K562 (cell line): ENCODE data around the gene STX12. TPM values are rescaled to one million over a fixed set of nuclear protein-coding genes. Genes with fewer than 3 reads are reported as not detected.
A peak's percentile ranks its signal among the peaks of the same experiment; 100 is the strongest.

Experiments
- ATAC-seq: fragments of 200-7000 bp; cut with Tn5 transposase; 3 replicates; pipeline ENCODE4 v1.9.1; 2020; ENCODE audit warnings: moderate library complexity
- BruUV-seq: library from RNA; stranded (reverse); fragments of 400-500 nt; replicated peaks from 2 replicates; lab custom pipeline; 2021; lab: Mats Ljungman, UMichigan
- CTCF ChIA-PET: fragments of 300-600 bp; formaldehyde crosslinking; extraction: SDS; loops from one replicate; lab custom pipeline; 2021; ENCODE audit warnings: low intra/inter-chr PET ratio; lab: Yijun Ruan, JAX
- POLR2A ChIA-PET: fragments of 300-600, 350-650 bp; sonication (Branson Sonifier 250); formaldehyde crosslinking; extraction: SDS; loops from one replicate; lab custom pipeline; 2021; ENCODE audit warnings: antibody characterized with exemption, inconsistent platforms; lab: Yijun Ruan, JAX
- DNase-seq, 4 experiments: peaks; one replicate each; pipeline versions ENCODE4 v3.0.0 to v3.0.0-alpha.2; 2011 to 2018; ENCODE audit warnings: low spot score in 3 of 4, mixed read lengths in 3 of 4; ENCODE audit errors: extremely low read depth in 1 of 4
- FAIRE-seq: peaks from 2 replicates; lab custom pipeline; 2011; peaks lifted over from hg19 to GRCh38; lab: Jason Lieb, UNC
- H2AFZ ChIP-seq: 2 replicates; pipeline ENCODE4 v1.6.0; 2011; ENCODE audit warnings: low read depth, low read length, control low read depth, inconsistent platforms
- H3K27ac ChIP-seq: fragments of 200-600 bp; 3 replicates; pipeline ENCODE4 v1.8.0; 2011; ENCODE audit warnings: low read depth, mild to moderate bottlenecking, control low read depth, inconsistent platforms, low read length, moderate library complexity, mixed read lengths; ENCODE audit errors: extremely low read depth
- H3K27me3 ChIP-seq, 2 experiments: fragments of 300-600 bp in 1 of 2; 2 replicates in 1 of 2; 3 replicates in 1 of 2; pipeline versions ENCODE4 v1.6.0 to v1.8.0; 2011; ENCODE audit warnings: inconsistent platforms in 2 of 2, low read length in 2 of 2, mild to moderate bottlenecking in 1 of 2, mixed read lengths in 1 of 2, moderate library complexity in 1 of 2; ENCODE audit not compliant: control insufficient read depth in 2 of 2, insufficient read depth in 2 of 2
- H3K36me3 ChIP-seq: fragments of 300-600 bp; 3 replicates; pipeline ENCODE4 v1.8.0; 2011; ENCODE audit warnings: mild to moderate bottlenecking, low read length, inconsistent platforms; ENCODE audit not compliant: control insufficient read depth, insufficient read depth
- H3K4me1 ChIP-seq, 2 experiments: fragments of 200-600 bp in 1 of 2; replicated peaks in 1 of 2; 2 replicates in 1 of 2; 3 replicates in 1 of 2; pipeline versions ENCODE4 v1.5.1 to v1.8.0; 2011; ENCODE audit warnings: inconsistent platforms in 2 of 2, low read length in 2 of 2, mild to moderate bottlenecking in 1 of 2, mixed read lengths in 1 of 2, moderate library complexity in 1 of 2; ENCODE audit not compliant: control insufficient read depth in 2 of 2, insufficient read depth in 2 of 2
- H3K4me2 ChIP-seq: 2 replicates; pipeline ENCODE4 v1.6.1; 2011; ENCODE audit warnings: low read length, control low read depth, inconsistent platforms, mixed read lengths; ENCODE audit not compliant: insufficient read depth
- H3K4me3 ChIP-seq: fragments of 200-600 bp; sonication (generic), shearing (Covaris generic); 2 replicates; pipeline ENCODE4 v1.5.1; 2016; ENCODE audit warnings: control low read depth, inconsistent platforms
- H3K79me2 ChIP-seq: fragments of 200-600 bp; 3 replicates; pipeline ENCODE4 v1.8.0; 2011; ENCODE audit warnings: low read length, inconsistent platforms; ENCODE audit not compliant: control insufficient read depth, insufficient read depth
- H3K9ac ChIP-seq, 2 experiments: 2 replicates each; pipeline versions ENCODE4 v1.6.0 to v1.6.1; 2011; ENCODE audit warnings: low read depth in 2 of 2, low read length in 2 of 2, control low read depth in 1 of 2, inconsistent platforms in 1 of 2, mild to moderate bottlenecking in 1 of 2, mixed read lengths in 1 of 2; ENCODE audit not compliant: insufficient read depth in 1 of 2
- H3K9me1 ChIP-seq: one replicate; pipeline ENCODE4 v1.6.0; 2011; ENCODE audit warnings: inconsistent platforms, mild to moderate bottlenecking, low read length, moderate library complexity; ENCODE audit not compliant: control insufficient read depth, insufficient read depth
- H3K9me3 ChIP-seq: replicated peaks from 2 replicates; pipeline ENCODE4 v1.5.1; 2011; ENCODE audit warnings: low read depth, low read length, inconsistent platforms; ENCODE audit not compliant: control insufficient read depth, insufficient read depth
- H4K20me1 ChIP-seq: replicated peaks from 2 replicates; pipeline ENCODE4 v1.6.1; 2011; ENCODE audit warnings: low read length, inconsistent platforms, mixed read lengths; ENCODE audit not compliant: control insufficient read depth, insufficient read depth
- ARID2 ChIP-seq: fragments of 450-650 bp; IDR thresholded peaks from 2 replicates; pipeline ENCODE4 v1.6.1; 2017; ENCODE audit warnings: antibody characterized with exemption, mild to moderate bottlenecking
- ZNF121 ChIP-seq: sonication (generic); formaldehyde crosslinking; conservative IDR thresholded peaks from 2 replicates; pipeline ENCODE4 v1.8.0; 2022; ENCODE audit warnings: missing genetic modification reagents
- ZNF224 ChIP-seq: sonication (generic); formaldehyde crosslinking; IDR thresholded peaks from 2 replicates; pipeline ENCODE4 v1.8.0; 2022; ENCODE audit warnings: mild to moderate bottlenecking, missing genetic modification reagents
- ZNF444 ChIP-seq: fragments of 250-450 bp; sonication (Bioruptor Pico); IDR thresholded peaks from 2 replicates; pipeline ENCODE4 v1.4.0; 2020; ENCODE audit warnings: mild to moderate bottlenecking, moderate library complexity
- WGBS: fragments of 100-300 bp; shearing (Covaris generic); methylation state at CpG from one replicate; pipeline ENCODE4 v1.1.6; 2016; ENCODE audit warnings: low coverage, mixed read lengths; ENCODE audit not compliant: insufficient coverage; ENCODE audit errors: missing lambda C conversion rate; 5-methylcytosine and 5-hydroxymethylcytosine counted together
- in situ Hi-C: fragments of 300-500 bp; cut with MboI; formaldehyde crosslinking; loops from 4 replicates; pipeline ENCODE4 v1.15.0; 2018; ENCODE audit warnings: inconsistent platforms, mixed read lengths
- intact Hi-C: fragments of 100-400 bp; cut with micrococcal nuclease; formaldehyde crosslinking; loops from 2 replicates; pipeline ENCODE4 v1.14.2; 2022
- polyA plus RNA-seq, 8 experiments: library from polyadenylated mRNA; depleted of rRNA in 4 of 8; stranded (reverse) in 5 of 8; unstranded in 3 of 8; fragments of >200 nt; fragmentation: Nextera tagmentation in 2 of 8; fragmentation: Illumina TruSeq in 1 of 8; extraction: Ambion mirVana in 2 of 8; extraction: Trizol in 1 of 8; gene quantifications; 2 replicates each; pipeline versions ENCODE4 v1.2.1 to v1.2.3, GENCODE V29; 2011 to 2014; ENCODE audit warnings: inconsistent platforms in 1 of 8, missing spikeins in 1 of 8
- total RNA-seq, 7 experiments: library from RNA; depleted of rRNA in 6 of 7; stranded (reverse); fragments of >200 nt in 6 of 7; fragmentation: Illumina TruSeq in 2 of 7; extraction: Trizol in 2 of 7; gene quantifications; 2 replicates each; pipeline versions ENCODE4 v1.2.1 to v1.2.3, GENCODE V29; 2011 to 2021; ENCODE audit warnings: low replicate concordance in 1 of 7
- TF ChIP-seq, protein P1 (sequence below): fragments of 250-450 bp; sonication (Bioruptor Pico); IDR thresholded peaks from 2 replicates; pipeline ENCODE4 v1.8.0; 2022; ENCODE audit warnings: moderate library complexity, mild to moderate bottlenecking, inconsistent platforms
- TF ChIP-seq, protein P2 (sequence below): fragments of 450-650 bp; IDR thresholded peaks from 2 replicates; pipeline ENCODE4 v1.6.1; 2017; ENCODE audit warnings: antibody characterized with exemption
- TF ChIP-seq, protein P3 (sequence below), 2 experiments: fragments of 450-650 bp; IDR thresholded peaks; 2 replicates each; pipeline ENCODE4 v1.6.1; 2016; ENCODE audit warnings: mild to moderate bottlenecking in 2 of 2, borderline replicate concordance in 1 of 2, low read depth in 1 of 2, moderate library complexity in 1 of 2

The STX12 gene
- total and polyA plus RNA-seq, 9 of the 15 experiments (the other 6 are each of a cell fraction or from before 2014, with no cell fraction given) = 16.9 to 31.3 (median 25.7) TPM

DNA sequence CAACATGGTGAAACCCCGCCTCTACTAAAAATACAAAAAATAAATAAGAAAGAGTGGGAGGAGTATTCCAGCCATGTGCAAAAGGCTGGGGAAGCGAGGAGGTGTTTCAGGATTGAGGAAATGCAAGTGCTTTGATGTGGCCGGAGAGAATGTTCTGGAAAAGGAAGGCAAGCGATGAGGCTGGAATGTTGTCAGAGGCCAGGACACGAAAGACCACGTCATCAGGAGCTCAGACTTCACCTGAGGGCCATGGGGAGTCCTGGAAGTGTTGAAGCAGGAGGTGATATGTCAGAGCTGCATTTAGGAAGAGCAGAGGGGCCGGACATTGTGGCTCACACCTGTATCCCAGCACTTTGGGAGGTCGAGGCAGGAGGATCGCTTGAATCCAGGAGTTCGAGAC is 88.4 kb downstream of the STX12 start:
- Histone ChIP-seq H4K20me1 (no peaks in the 10 kb centered on the region), H3K79me2 (no peaks in the 10 kb centered on the region), H3K4me1 (peaks cover 22 to 48% of the 10 kb centered on the region in 2 experiments; a peak in 4 of 5 replicates), H2AFZ (0 out of 2 replicates have a peak overlapping the region, but pooled peaks have one; percentile 63), H3K9me1 (no peaks in the 10 kb centered on the region), H3K9me3 (no peaks in the 10 kb centered on the region), H3K9ac (peak overlapping the region in 1 of 2 experiments; percentile 18; a peak in 1 of 4 replicates), H3K4me2 (no peak overlapping the region), H3K27ac (no peak overlapping the region), H3K36me3 (no peaks in the 10 kb centered on the region), H3K4me3 (no peak overlapping the region), H3K27me3 (no peaks in the 10 kb centered on the region)
- WGBS = 92% methylated on average over 10 of the region's 10 CpGs
- DNase-seq = no peak
- ATAC-seq = no peak
- ChIA-PET CTCF (no interaction called here), POLR2A (no interaction called here)
- intact Hi-C loops = no loop called here
- no TSS peak for BruUV-seq
- FAIRE-seq = no peak
- in situ Hi-C loops = loop anchor here (5.0 to 10.0 kb wide), 2 partner anchors 106 to 333 kb away; no protein-coding TSS in a partner anchor
- TF ChIP-seq ZNF224 = no peak
- TF ChIP-seq, protein P1, sequence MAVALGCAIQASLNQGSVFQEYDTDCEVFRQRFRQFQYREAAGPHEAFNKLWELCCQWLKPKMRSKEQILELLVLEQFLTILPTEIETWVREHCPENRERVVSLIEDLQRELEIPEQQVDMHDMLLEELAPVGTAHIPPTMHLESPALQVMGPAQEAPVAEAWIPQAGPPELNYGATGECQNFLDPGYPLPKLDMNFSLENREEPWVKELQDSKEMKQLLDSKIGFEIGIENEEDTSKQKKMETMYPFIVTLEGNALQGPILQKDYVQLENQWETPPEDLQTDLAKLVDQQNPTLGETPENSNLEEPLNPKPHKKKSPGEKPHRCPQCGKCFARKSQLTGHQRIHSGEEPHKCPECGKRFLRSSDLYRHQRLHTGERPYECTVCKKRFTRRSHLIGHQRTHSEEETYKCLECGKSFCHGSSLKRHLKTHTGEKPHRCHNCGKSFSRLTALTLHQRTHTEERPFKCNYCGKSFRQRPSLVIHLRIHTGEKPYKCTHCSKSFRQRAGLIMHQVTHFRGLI (CRISPR knock-in tag) = no peak
- TF ChIP-seq, protein P2, sequence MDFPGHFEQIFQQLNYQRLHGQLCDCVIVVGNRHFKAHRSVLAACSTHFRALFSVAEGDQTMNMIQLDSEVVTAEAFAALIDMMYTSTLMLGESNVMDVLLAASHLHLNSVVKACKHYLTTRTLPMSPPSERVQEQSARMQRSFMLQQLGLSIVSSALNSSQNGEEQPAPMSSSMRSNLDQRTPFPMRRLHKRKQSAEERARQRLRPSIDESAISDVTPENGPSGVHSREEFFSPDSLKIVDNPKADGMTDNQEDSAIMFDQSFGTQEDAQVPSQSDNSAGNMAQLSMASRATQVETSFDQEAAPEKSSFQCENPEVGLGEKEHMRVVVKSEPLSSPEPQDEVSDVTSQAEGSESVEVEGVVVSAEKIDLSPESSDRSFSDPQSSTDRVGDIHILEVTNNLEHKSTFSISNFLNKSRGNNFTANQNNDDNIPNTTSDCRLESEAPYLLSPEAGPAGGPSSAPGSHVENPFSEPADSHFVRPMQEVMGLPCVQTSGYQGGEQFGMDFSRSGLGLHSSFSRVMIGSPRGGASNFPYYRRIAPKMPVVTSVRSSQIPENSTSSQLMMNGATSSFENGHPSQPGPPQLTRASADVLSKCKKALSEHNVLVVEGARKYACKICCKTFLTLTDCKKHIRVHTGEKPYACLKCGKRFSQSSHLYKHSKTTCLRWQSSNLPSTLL = no peak
- TF ChIP-seq ZNF121 (CRISPR knock-in tag) = no peak
- TF ChIP-seq ZNF444 (CRISPR knock-in tag) = no peak
- TF ChIP-seq, protein P3, sequence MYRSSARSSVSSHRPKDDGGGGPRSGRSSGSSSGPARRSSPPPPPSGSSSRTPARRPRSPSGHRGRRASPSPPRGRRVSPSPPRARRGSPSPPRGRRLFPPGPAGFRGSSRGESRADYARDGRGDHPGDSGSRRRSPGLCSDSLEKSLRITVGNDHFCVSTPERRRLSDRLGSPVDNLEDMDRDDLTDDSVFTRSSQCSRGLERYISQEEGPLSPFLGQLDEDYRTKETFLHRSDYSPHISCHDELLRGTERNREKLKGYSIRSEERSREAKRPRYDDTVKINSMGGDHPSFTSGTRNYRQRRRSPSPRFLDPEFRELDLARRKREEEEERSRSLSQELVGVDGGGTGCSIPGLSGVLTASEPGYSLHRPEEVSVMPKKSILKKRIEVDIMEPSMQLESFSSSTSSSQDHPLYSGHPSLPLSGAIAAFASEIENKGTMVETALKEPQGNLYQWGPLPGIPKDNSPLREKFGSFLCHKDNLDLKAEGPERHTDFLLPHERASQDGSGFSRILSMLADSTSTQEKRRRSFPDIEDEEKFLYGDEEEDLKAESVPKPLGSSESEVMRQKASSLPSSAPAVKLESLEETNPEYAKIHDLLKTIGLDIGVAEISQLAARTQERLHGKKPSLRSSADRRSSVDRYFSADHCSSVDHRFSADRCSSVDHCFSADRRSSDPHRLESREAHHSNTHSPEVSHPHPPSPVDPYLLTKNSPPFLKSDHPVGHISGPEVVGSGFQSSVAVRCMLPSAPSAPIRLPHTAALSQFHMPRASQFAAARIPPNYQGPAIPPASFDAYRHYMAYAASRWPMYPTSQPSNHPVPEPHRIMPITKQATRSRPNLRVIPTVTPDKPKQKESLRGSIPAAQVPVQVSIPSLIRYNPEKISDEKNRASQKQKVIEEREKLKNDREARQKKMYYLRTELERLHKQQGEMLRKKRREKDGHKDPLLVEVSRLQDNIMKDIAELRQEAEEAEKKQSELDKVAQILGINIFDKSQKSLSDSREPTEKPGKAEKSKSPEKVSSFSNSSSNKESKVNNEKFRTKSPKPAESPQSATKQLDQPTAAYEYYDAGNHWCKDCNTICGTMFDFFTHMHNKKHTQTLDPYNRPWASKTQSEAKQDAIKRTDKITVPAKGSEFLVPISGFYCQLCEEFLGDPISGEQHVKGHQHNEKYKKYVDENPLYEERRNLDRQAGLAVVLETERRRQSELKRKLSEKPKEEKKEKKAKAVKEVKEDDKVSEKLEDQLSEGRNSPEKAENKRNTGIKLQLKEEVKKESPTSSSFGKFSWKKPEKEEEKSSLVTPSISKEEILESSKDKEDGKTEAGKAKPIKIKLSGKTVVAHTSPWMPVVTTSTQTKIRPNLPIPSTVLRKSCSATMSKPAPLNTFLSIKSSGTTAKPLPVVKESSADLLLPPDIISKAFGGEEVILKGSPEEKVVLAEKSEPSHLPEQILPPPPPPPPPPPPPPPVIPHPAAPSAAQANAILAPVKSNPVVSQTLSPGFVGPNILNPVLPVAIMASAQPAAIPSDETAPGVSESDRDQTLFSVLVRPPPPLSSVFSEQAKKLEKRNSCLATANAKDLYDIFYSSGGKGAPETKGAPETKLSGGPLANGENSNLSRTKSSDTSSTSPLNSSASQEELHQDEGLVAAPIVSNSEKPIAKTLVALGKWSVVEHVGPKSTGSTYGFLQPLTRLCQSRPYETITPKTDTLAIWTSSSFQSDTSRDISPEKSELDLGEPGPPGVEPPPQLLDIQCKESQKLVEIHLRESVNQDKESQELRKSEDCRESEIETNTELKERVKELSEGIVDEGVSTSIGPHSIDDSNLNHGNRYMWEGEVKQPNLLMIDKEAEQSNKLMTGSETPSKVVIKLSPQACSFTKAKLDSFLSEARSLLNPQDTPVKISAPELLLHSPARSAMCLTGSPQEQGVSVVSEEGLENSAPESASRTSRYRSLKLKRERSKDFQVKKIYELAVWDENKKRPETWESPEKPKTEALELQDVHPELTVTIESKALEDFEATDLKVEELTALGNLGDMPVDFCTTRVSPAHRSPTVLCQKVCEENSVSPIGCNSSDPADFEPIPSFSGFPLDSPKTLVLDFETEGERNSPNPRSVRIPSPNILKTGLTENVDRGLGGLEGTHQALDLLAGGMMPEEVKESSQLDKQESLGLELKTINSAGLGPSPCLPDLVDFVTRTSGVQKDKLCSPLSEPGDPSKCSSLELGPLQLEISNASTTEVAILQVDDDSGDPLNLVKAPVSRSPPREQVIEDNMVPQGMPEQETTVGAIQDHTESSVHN (IDR thresholded peaks at IDR 0.05; ENCODE audit: borderline replicate concordance in 1 of 2, low read depth in 1 of 2) = no peak
- TF ChIP-seq ARID2 = no peak
